Measurements from ENCODE around the gene FANCM. TPM values are rescaled to one million over a fixed set of nuclear protein-coding genes. Genes with fewer than 3 reads are reported as not detected.
A peak's percentile ranks its signal among the peaks of the same experiment; 100 is the strongest.
"Not testable (repeated sequence)": the region's sequence is repeated elsewhere in the genome, so short reads cannot be mapped to it uniquely, and the experiment has no call there.

Gene FANCM
- total RNA-seq, 2 donors from 2014 or later: 7.9 to 8.9 TPM

GRCh38 chr14:45212231-45212630 lies 76.5 kb downstream of the FANCM start:
- no peak for ATAC-seq
- no peaks in the 10 kb centered on the region for H3K27me3 Mint-ChIP-seq
- H3K36me3 Mint-ChIP-seq (ENCODE audit: low read depth): peaks cover 7% of the 10 kb centered on the region
- no peak overlapping the region for H3K27ac Mint-ChIP-seq
- no peak for DNase-seq
- no peak overlapping the region for H3K4me3 Mint-ChIP-seq
- no peaks in the 10 kb centered on the region for H3K9me3 ChIP-seq (ENCODE audit: control insufficient read depth, low read length, poor library complexity, severe bottlenecking)
- no peaks in the 10 kb centered on the region for H3K4me1 Mint-ChIP-seq

GRCh38 chr14:45213716-45214115 lies 78.0 kb downstream of the FANCM start:
- H3K9me3 ChIP-seq (ENCODE audit: control insufficient read depth, low read length, poor library complexity, severe bottlenecking); H3K36me3 Mint-ChIP-seq (ENCODE audit: low read depth); H3K27ac Mint-ChIP-seq; H3K4me3 Mint-ChIP-seq; H3K4me1 Mint-ChIP-seq; DNase-seq; ATAC-seq; H3K27me3 Mint-ChIP-seq: not testable (repeated sequence)

GRCh38 chr14:45214341-45214740 lies 78.6 kb downstream of the FANCM start:
- not testable (repeated sequence) for ATAC-seq; H3K27ac Mint-ChIP-seq; H3K27me3 Mint-ChIP-seq; H3K36me3 Mint-ChIP-seq (ENCODE audit: low read depth); H3K9me3 ChIP-seq (ENCODE audit: control insufficient read depth, low read length, poor library complexity, severe bottlenecking); DNase-seq; H3K4me1 Mint-ChIP-seq
- peak overlapping the region; percentile 60 for H3K4me3 Mint-ChIP-seq

GRCh38 chr14:45222485-45223262 lies 86.9 kb downstream of the FANCM start:
- no peak for DNase-seq
- H3K4me1 Mint-ChIP-seq: peaks cover 12% of the 10 kb centered on the region

GRCh38 chr14:45227566-45227965 lies 91.8 kb downstream of the FANCM start:
- ATAC-seq (no peak), DNase-seq (no peak)
- Mint-ChIP-seq H3K4me3 (no peak overlapping the region), H3K36me3 (ENCODE audit: low read depth) (peaks cover 12% of the 10 kb centered on the region), H3K27ac (no peak overlapping the region), H3K4me1 (peaks cover 14% of the 10 kb centered on the region), H3K27me3 (no peaks in the 10 kb centered on the region)
- no peaks in the 10 kb centered on the region for H3K9me3 ChIP-seq (ENCODE audit: control insufficient read depth, low read length, poor library complexity, severe bottlenecking)

More at GRCh38 chr14:45222485-45223262, 86.9 kb downstream of the FANCM start:
- Mint-ChIP-seq H3K27me3 (no peaks in the 10 kb centered on the region), H3K27ac (no peak overlapping the region), H3K4me3 (no peak overlapping the region), H3K36me3 (ENCODE audit: low read depth) (peaks cover 14% of the 10 kb centered on the region)
- ATAC-seq: no peak
- no peaks in the 10 kb centered on the region for H3K9me3 ChIP-seq (ENCODE audit: control insufficient read depth, low read length, poor library complexity, severe bottlenecking)

GRCh38 chr14:45238988-45239387 lies 103.3 kb downstream of the FANCM start:
- ATAC-seq (no peak), DNase-seq (no peak)
- Mint-ChIP-seq H3K27ac (no peak overlapping the region), H3K4me3 (no peak overlapping the region), H3K27me3 (no peaks in the 10 kb centered on the region), H3K36me3 (ENCODE audit: low read depth) (peaks cover 16% of the 10 kb centered on the region), H3K4me1 (peaks cover 6% of the 10 kb centered on the region)
- H3K9me3 ChIP-seq (ENCODE audit: control insufficient read depth, low read length, poor library complexity, severe bottlenecking): no peaks in the 10 kb centered on the region

GRCh38 chr14:45242706-45243105 lies 107.0 kb downstream of the FANCM start:
- ATAC-seq (no peak), DNase-seq (no peak)
- H3K27me3 Mint-ChIP-seq: no peaks in the 10 kb centered on the region
- H3K27ac Mint-ChIP-seq: no peak overlapping the region
- H3K9me3 ChIP-seq (ENCODE audit: control insufficient read depth, low read length, poor library complexity, severe bottlenecking): no peaks in the 10 kb centered on the region
- peaks cover 10% of the 10 kb centered on the region for H3K36me3 Mint-ChIP-seq (ENCODE audit: low read depth)
- no peaks in the 10 kb centered on the region for H3K4me1 Mint-ChIP-seq
- H3K4me3 Mint-ChIP-seq: no peak overlapping the region

GRCh38 chr14:45246151-45246550 lies 110.4 kb downstream of the FANCM start:
- peaks cover 2% of the 10 kb centered on the region for H3K36me3 Mint-ChIP-seq (ENCODE audit: low read depth)
- no peak for ATAC-seq
- H3K27me3 Mint-ChIP-seq: no peaks in the 10 kb centered on the region
- H3K27ac Mint-ChIP-seq: no peak overlapping the region
- DNase-seq: no peak
- no peak overlapping the region for H3K4me3 Mint-ChIP-seq
- peaks cover 8% of the 10 kb centered on the region for H3K4me1 Mint-ChIP-seq
- no peaks in the 10 kb centered on the region for H3K9me3 ChIP-seq (ENCODE audit: control insufficient read depth, low read length, poor library complexity, severe bottlenecking)

GRCh38 chr14:45246691-45247090 lies 111.0 kb downstream of the FANCM start:
- H3K36me3 Mint-ChIP-seq (ENCODE audit: low read depth): no peaks in the 10 kb centered on the region
- no peak overlapping the region for H3K27ac Mint-ChIP-seq
- peaks cover 11% of the 10 kb centered on the region for H3K4me1 Mint-ChIP-seq
- no peak for DNase-seq
- no peaks in the 10 kb centered on the region for H3K9me3 ChIP-seq (ENCODE audit: control insufficient read depth, low read length, poor library complexity, severe bottlenecking)
- no peak for ATAC-seq
- no peak overlapping the region for H3K4me3 Mint-ChIP-seq
- no peaks in the 10 kb centered on the region for H3K27me3 Mint-ChIP-seq

GRCh38 chr14:45247427-45247826 lies 111.7 kb downstream of the FANCM start:
- Mint-ChIP-seq H3K27me3 (no peaks in the 10 kb centered on the region), H3K4me1 (peaks cover 11% of the 10 kb centered on the region), H3K36me3 (ENCODE audit: low read depth) (no peaks in the 10 kb centered on the region), H3K4me3 (no peak overlapping the region), H3K27ac (no peak overlapping the region)
- DNase-seq (no peak), ATAC-seq (no peak)
- no peaks in the 10 kb centered on the region for H3K9me3 ChIP-seq (ENCODE audit: control insufficient read depth, low read length, poor library complexity, severe bottlenecking)

GRCh38 chr14:45249856-45250575 lies 114.3 kb downstream of the FANCM start:
- H3K4me3 Mint-ChIP-seq: peak overlapping the region; percentile 81
- peaks cover 15% of the 10 kb centered on the region for H3K4me1 Mint-ChIP-seq
- no peak for DNase-seq
- peak overlapping the region; percentile 91 for H3K27ac Mint-ChIP-seq
- no peaks in the 10 kb centered on the region for H3K27me3 Mint-ChIP-seq
- H3K36me3 Mint-ChIP-seq (ENCODE audit: low read depth): no peaks in the 10 kb centered on the region
- no peaks in the 10 kb centered on the region for H3K9me3 ChIP-seq (ENCODE audit: control insufficient read depth, low read length, poor library complexity, severe bottlenecking)
- ATAC-seq: no peak
